NB4 (cell line): Measurements from ENCODE around the gene HTR1E.

Experiments used
- MYC ChIP-seq: IDR thresholded peaks from 2 replicates; pipeline ENCODE4 v1.6.1; 2011; ENCODE audit warnings: low read depth, low read length
- POLR2A ChIP-seq: IDR thresholded peaks from 2 replicates; pipeline ENCODE4 v1.6.1; 2011; ENCODE audit warnings: mild to moderate bottlenecking; ENCODE audit not compliant: insufficient read length; ENCODE audit errors: extremely low read depth
- TF ChIP-seq, protein P1 (sequence below): IDR thresholded peaks from one replicate; pipeline ENCODE4 v1.5.1; 2012; ENCODE audit warnings: low read depth, low read length
- TF ChIP-seq, protein P2 (sequence below): IDR thresholded peaks from 2 replicates; pipeline ENCODE4 v1.6.1; 2011; ENCODE audit warnings: low read depth, low read length

- TF ChIP-seq POLR2A (no peak), MYC (no peak)
- TF ChIP-seq, protein P1, sequence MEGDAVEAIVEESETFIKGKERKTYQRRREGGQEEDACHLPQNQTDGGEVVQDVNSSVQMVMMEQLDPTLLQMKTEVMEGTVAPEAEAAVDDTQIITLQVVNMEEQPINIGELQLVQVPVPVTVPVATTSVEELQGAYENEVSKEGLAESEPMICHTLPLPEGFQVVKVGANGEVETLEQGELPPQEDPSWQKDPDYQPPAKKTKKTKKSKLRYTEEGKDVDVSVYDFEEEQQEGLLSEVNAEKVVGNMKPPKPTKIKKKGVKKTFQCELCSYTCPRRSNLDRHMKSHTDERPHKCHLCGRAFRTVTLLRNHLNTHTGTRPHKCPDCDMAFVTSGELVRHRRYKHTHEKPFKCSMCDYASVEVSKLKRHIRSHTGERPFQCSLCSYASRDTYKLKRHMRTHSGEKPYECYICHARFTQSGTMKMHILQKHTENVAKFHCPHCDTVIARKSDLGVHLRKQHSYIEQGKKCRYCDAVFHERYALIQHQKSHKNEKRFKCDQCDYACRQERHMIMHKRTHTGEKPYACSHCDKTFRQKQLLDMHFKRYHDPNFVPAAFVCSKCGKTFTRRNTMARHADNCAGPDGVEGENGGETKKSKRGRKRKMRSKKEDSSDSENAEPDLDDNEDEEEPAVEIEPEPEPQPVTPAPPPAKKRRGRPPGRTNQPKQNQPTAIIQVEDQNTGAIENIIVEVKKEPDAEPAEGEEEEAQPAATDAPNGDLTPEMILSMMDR: no peak
- TF ChIP-seq, protein P2, sequence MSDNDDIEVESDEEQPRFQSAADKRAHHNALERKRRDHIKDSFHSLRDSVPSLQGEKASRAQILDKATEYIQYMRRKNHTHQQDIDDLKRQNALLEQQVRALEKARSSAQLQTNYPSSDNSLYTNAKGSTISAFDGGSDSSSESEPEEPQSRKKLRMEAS: no peak
Observed at GRCh38 chr6:86949771-86950170, 12.4 kb downstream of the HTR1E start.
